ENCODE data around the gene NCAPG.

The NCAPG gene

GRCh38 chr4:17884063-17884462, 73.3 kb downstream of the NCAPG start:
- no peak for DNase-seq

- DNase-seq, result no peak
Measured at GRCh38 chr4:17884511-17884910, 73.7 kb downstream of the NCAPG start.

DNA sequence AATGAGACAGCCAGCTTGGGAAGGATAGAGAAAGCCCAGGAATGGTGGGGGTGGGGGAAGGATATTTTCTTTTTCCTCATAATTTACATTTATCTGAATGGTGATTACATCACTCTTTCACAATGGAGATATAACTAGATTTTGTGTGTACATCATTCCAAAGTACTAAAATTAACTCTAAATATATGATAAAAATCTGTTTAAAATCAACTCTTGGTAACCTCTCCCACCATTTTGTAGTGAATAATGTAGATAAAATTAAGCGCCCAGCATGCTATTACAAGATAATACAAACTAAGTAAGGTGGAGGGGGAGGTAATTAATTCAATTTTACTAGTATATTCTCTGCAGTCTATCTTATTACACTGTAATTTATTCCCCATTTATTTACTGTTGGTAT, 78.9 kb downstream of the NCAPG start:
- no peak for DNase-seq

GRCh38 chr4:17894421-17894820, 83.6 kb downstream of the NCAPG start:
- DNase-seq, result no peak
